Thoracic aorta (tissue), 2 donors: ENCODE data around the gene MYO5B. TPM values are rescaled to one million over a fixed set of nuclear protein-coding genes. Genes with fewer than 3 reads are reported as not detected.

ENCODE experiments used
- ATAC-seq: fragments of 150-250 bp; one replicate; pipeline ENCODE4 v1.8.0; 2017; ENCODE audit warnings: low read depth; ENCODE audit not compliant: insufficient number of reproducible peaks, low FRiP score
- DNase-seq: peaks from one replicate; pipeline ENCODE4 v3.0.0-alpha.2; 2020; ENCODE audit warnings: low spot score
- H3K27ac ChIP-seq, 2 donors: fragments of 200-600 bp; sonication (generic); 1 replicate in 1 of 2; 2 replicates in 1 of 2; pipeline ENCODE4 v1.5.1; 2016; ENCODE audit warnings: mild to moderate bottlenecking in 2 of 2, moderate library complexity in 2 of 2
- H3K27me3 ChIP-seq: fragments of 200-600 bp; sonication (generic); replicated peaks from 2 replicates; pipeline ENCODE4 v1.6.0; 2016; ENCODE audit warnings: mild to moderate bottlenecking; ENCODE audit not compliant: insufficient read depth
- H3K36me3 ChIP-seq: fragments of 200-600 bp; sonication (generic); one replicate; pipeline ENCODE4 v1.5.1; 2016
- H3K4me1 ChIP-seq, 2 donors: fragments of 200-600 bp; sonication (generic); 1 replicate in 1 of 2; 2 replicates in 1 of 2; pipeline versions ENCODE4 v1.5.1 to v1.6.0; 2016; ENCODE audit warnings: low read depth in 2 of 2, mild to moderate bottlenecking in 1 of 2; ENCODE audit not compliant: control insufficient read depth in 1 of 2
- H3K4me3 ChIP-seq: fragments of 200-600 bp; sonication (generic); 2 replicates; pipeline ENCODE4 v1.5.1; 2016; ENCODE audit warnings: mild to moderate bottlenecking
- H3K9me3 ChIP-seq: fragments of 200-600 bp; sonication (generic); 2 replicates; pipeline ENCODE4 v1.5.1; 2016
- CTCF ChIP-seq: fragments of 200-600 bp; sonication (generic); IDR thresholded peaks from one replicate; pipeline ENCODE4 v1.5.1; 2019; ENCODE audit warnings: antibody characterized with exemption
- total RNA-seq, 2 donors: library from RNA; depleted of rRNA; stranded (reverse); fragments of >200 nt; gene quantifications; one replicate each; pipeline versions ENCODE4 v1.1.0 to v1.2.3, GENCODE V29; 2016

The MYO5B gene
- total RNA-seq, 2 donors from 2014 or later = 8.3 to 13.5 TPM

DNA sequence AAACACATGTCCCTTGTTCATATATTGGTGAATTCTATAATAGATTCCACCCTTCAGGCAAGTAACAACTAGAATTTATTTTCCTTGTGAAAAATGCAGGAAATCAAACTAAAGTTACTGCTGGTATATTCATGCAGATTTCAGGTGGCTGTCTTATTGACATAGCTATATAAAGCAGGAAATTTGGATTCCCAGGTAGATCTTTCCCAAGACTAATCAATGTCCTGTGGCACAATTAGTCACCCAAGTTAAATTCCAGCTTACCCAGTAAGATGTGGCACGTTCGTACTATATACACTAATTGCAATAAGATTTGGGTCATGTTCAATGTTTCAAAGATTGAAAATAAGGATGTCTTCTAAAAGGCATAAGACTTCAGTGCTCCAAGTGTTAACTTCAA, 42.0 kb downstream of the MYO5B start:
- H3K9me3 ChIP-seq = no peaks in the 10 kb centered on the region
- H3K27ac ChIP-seq = no peak overlapping the region
- H3K36me3 ChIP-seq = no peaks in the 10 kb centered on the region
- DNase-seq (no peak), ATAC-seq (no peak)
- H3K4me1 ChIP-seq = no peaks in the 10 kb centered on the region
- H3K4me3 ChIP-seq = no peak overlapping the region
- H3K27me3 ChIP-seq = no peaks in the 10 kb centered on the region
- TF ChIP-seq CTCF = no peak

DNA sequence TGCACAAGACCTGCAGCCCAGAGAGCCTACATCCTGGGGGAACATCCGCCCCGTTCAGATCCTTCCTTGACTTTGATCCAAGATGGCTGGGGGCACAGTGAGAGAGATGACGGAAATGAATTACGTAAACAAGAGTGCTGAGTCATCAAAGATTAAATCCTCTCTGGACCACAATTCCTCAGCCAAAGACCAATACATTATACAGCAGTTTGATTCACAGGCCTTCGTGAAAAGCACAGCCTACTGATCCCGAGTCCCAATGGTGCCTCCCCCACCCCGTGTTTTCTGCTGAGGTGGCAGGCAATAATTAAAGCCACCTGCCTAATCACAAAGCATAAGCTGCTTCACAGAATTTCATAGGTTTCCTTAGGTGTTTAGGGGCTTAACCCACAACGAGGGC, 43.0 kb downstream of the MYO5B start:
- DNase-seq = no peak
- no peaks in the 10 kb centered on the region for H3K4me1 ChIP-seq
- H3K27me3 ChIP-seq = no peaks in the 10 kb centered on the region
- no peak overlapping the region for H3K27ac ChIP-seq
- no peaks in the 10 kb centered on the region for H3K36me3 ChIP-seq
- no peak overlapping the region for H3K4me3 ChIP-seq
- no peak for TF ChIP-seq CTCF
- H3K9me3 ChIP-seq = no peaks in the 10 kb centered on the region
- no peak for ATAC-seq

GRCh38 chr18:50144540-50144939, 50.4 kb downstream of the MYO5B start:
- ATAC-seq (no peak), DNase-seq (no peak)
- Histone ChIP-seq H3K36me3 (no peaks in the 10 kb centered on the region), H3K4me3 (no peak overlapping the region), H3K9me3 (no peaks in the 10 kb centered on the region), H3K27me3 (no peaks in the 10 kb centered on the region), H3K27ac (no peak overlapping the region), H3K4me1 (peaks cover 0 to 9% of the 10 kb centered on the region in 2 donors)
- TF ChIP-seq CTCF = no peak

- ATAC-seq (no peak), DNase-seq (no peak)
- Histone ChIP-seq H3K36me3 (no peaks in the 10 kb centered on the region), H3K4me1 (peaks cover 0 to 15% of the 10 kb centered on the region in 2 donors), H3K4me3 (no peak overlapping the region), H3K9me3 (no peaks in the 10 kb centered on the region), H3K27ac (no peak overlapping the region), H3K27me3 (no peaks in the 10 kb centered on the region)
- no peak for TF ChIP-seq CTCF
Observed at GRCh38 chr18:50143886-50144285, 51.1 kb downstream of the MYO5B start.

- H3K36me3 ChIP-seq = no peaks in the 10 kb centered on the region
- no peaks in the 10 kb centered on the region for H3K9me3 ChIP-seq
- no peak for ATAC-seq
- H3K4me3 ChIP-seq = no peak overlapping the region
- DNase-seq = no peak
- no peaks in the 10 kb centered on the region for H3K27me3 ChIP-seq
- H3K27ac ChIP-seq = no peak overlapping the region
- no peak for TF ChIP-seq CTCF
- peaks cover 0 to 19% of the 10 kb centered on the region in 2 donors for H3K4me1 ChIP-seq
Observed at GRCh38 chr18:50143294-50143693, 51.7 kb downstream of the MYO5B start.
